OCI-LY1 (cell line): ENCODE data around the gene P2RY6.

Experiments used
- H2AFZ ChIP-seq: fragments of 200-600 bp; sonication (generic), shearing (Covaris generic); 2 replicates; pipeline ENCODE4 v1.6.0; 2014; ENCODE audit warnings: antibody characterized with exemption, mild to moderate bottlenecking, low read length
- H3F3A ChIP-seq: fragments of 200-600 bp; sonication (generic), shearing (Covaris generic); 2 replicates; pipeline ENCODE4 v1.6.0; 2014; ENCODE audit warnings: mild to moderate bottlenecking, antibody characterized with exemption, low read length, moderate library complexity; ENCODE audit not compliant: insufficient read depth
- H3K27ac ChIP-seq: fragments of 200-600 bp; sonication (generic); 2 replicates; pipeline ENCODE4 v1.5.1; 2014; ENCODE audit warnings: low read length, mixed run types, mild to moderate bottlenecking, low read depth; ENCODE audit not compliant: poor library complexity, severe bottlenecking
- H3K27me3 ChIP-seq: fragments of 200-600 bp; sonication (generic); 2 replicates; pipeline ENCODE4 v1.6.0; 2014; ENCODE audit warnings: antibody characterized with exemption, mild to moderate bottlenecking, low read length, moderate library complexity; ENCODE audit not compliant: insufficient read depth
- H3K36me3 ChIP-seq: fragments of 200-600 bp; sonication (generic); 2 replicates; pipeline ENCODE4 v1.6.1; 2014; ENCODE audit warnings: mild to moderate bottlenecking, antibody characterized with exemption, low read length, moderate library complexity, mixed read lengths; ENCODE audit not compliant: insufficient read depth
- H3K4me1 ChIP-seq: fragments of 200-600 bp; sonication (generic); 2 replicates; pipeline ENCODE4 v1.5.1; 2014; ENCODE audit warnings: mild to moderate bottlenecking, low read length, moderate library complexity; ENCODE audit not compliant: insufficient read depth, severe bottlenecking
- H3K4me2 ChIP-seq: fragments of 200-600 bp; sonication (generic), shearing (Covaris generic); 2 replicates; pipeline ENCODE4 v1.6.1; 2014; ENCODE audit warnings: low read length
- H3K4me3 ChIP-seq: fragments of 200-600 bp; sonication (generic); 2 replicates; pipeline ENCODE4 v1.5.1; 2014; ENCODE audit warnings: low read length, low read depth, mild to moderate bottlenecking, mixed read lengths; ENCODE audit not compliant: poor library complexity, severe bottlenecking
- H3K79me2 ChIP-seq: fragments of 200-600 bp; shearing (Covaris generic); 2 replicates; pipeline ENCODE4 v1.6.1; 2016; ENCODE audit warnings: mixed run types, low read length, mixed read lengths; ENCODE audit not compliant: insufficient read depth
- H3K9ac ChIP-seq: fragments of 200-600 bp; sonication (generic), shearing (Covaris generic); 2 replicates; pipeline ENCODE4 v1.6.1; 2014; ENCODE audit warnings: mild to moderate bottlenecking, low read length, mixed read lengths
- H3K9me2 ChIP-seq: fragments of 200-600 bp; sonication (generic), shearing (Covaris generic); 2 replicates; pipeline ENCODE4 v1.6.1; 2014; ENCODE audit warnings: low read depth, mild to moderate bottlenecking, low read length, mixed read lengths
- H3K9me3 ChIP-seq: fragments of 200-600 bp; shearing (Covaris generic); 2 replicates; pipeline ENCODE4 v1.6.1; 2014; ENCODE audit warnings: low read length, mixed read lengths
- H4K20me1 ChIP-seq: fragments of 200-600 bp; sonication (generic), shearing (Covaris generic); 2 replicates; pipeline ENCODE4 v1.6.0; 2016; ENCODE audit warnings: mild to moderate bottlenecking, low read length; ENCODE audit not compliant: insufficient read depth
- EZH2 ChIP-seq: fragments of 200-600 bp; sonication (generic), shearing (Covaris generic); IDR thresholded peaks from 2 replicates; pipeline ENCODE4 v1.8.0; 2017; ENCODE audit warnings: borderline replicate concordance, mixed run types, mild to moderate bottlenecking, antibody characterized with exemption, low read length, moderate library complexity, mixed read lengths
- TF ChIP-seq, protein P1 (sequence below): fragments of 200-600 bp; sonication (generic), shearing (Covaris generic); IDR thresholded peaks from 2 replicates; pipeline ENCODE4 v1.5.1; 2017; ENCODE audit warnings: mild to moderate bottlenecking, antibody characterized with exemption, low read length, moderate library complexity, mixed read lengths

Gene P2RY6

DNA sequence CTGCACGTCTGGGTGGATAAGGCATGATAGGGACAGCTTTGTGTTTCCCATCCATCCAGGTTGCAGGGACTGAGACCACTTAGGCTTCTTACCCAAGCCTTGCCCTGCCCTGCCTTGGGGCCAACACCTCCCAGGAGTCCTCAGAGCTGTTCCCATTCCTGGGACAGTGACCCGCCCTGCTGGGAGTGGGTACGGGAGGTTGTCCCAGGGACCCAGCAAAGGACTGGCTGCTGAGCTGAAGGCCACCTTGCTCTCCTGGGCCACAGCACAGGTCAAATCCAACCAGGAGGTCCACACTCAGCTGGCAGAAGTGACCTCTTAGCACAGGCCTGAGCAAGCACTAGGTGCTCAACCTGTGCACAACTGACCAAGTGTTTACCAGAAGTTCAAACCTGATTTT lies 19.1 kb downstream of the P2RY6 start:
- no peak overlapping the region for H3K9ac ChIP-seq
- no peak overlapping the region for H3K4me2 ChIP-seq
- H2AFZ ChIP-seq, result no peak overlapping the region
- H3K4me3 ChIP-seq, result no peak overlapping the region
- H3K4me1 ChIP-seq, result peaks cover 4% of the 10 kb centered on the region
- H3K79me2 ChIP-seq, result no peaks in the 10 kb centered on the region
- no peaks in the 10 kb centered on the region for H3F3A ChIP-seq
- no peaks in the 10 kb centered on the region for H3K36me3 ChIP-seq
- no peaks in the 10 kb centered on the region for H3K9me2 ChIP-seq
- H3K27me3 ChIP-seq, result 0 out of 2 replicates have a peak, but pooled peaks cover 4% of the 10 kb centered on the region
- TF ChIP-seq, protein P1, sequence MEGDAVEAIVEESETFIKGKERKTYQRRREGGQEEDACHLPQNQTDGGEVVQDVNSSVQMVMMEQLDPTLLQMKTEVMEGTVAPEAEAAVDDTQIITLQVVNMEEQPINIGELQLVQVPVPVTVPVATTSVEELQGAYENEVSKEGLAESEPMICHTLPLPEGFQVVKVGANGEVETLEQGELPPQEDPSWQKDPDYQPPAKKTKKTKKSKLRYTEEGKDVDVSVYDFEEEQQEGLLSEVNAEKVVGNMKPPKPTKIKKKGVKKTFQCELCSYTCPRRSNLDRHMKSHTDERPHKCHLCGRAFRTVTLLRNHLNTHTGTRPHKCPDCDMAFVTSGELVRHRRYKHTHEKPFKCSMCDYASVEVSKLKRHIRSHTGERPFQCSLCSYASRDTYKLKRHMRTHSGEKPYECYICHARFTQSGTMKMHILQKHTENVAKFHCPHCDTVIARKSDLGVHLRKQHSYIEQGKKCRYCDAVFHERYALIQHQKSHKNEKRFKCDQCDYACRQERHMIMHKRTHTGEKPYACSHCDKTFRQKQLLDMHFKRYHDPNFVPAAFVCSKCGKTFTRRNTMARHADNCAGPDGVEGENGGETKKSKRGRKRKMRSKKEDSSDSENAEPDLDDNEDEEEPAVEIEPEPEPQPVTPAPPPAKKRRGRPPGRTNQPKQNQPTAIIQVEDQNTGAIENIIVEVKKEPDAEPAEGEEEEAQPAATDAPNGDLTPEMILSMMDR, result no peak
- TF ChIP-seq EZH2, result no peak
- no peaks in the 10 kb centered on the region for H4K20me1 ChIP-seq
- no peaks in the 10 kb centered on the region for H3K9me3 ChIP-seq
- H3K27ac ChIP-seq, result no peak overlapping the region

DNA sequence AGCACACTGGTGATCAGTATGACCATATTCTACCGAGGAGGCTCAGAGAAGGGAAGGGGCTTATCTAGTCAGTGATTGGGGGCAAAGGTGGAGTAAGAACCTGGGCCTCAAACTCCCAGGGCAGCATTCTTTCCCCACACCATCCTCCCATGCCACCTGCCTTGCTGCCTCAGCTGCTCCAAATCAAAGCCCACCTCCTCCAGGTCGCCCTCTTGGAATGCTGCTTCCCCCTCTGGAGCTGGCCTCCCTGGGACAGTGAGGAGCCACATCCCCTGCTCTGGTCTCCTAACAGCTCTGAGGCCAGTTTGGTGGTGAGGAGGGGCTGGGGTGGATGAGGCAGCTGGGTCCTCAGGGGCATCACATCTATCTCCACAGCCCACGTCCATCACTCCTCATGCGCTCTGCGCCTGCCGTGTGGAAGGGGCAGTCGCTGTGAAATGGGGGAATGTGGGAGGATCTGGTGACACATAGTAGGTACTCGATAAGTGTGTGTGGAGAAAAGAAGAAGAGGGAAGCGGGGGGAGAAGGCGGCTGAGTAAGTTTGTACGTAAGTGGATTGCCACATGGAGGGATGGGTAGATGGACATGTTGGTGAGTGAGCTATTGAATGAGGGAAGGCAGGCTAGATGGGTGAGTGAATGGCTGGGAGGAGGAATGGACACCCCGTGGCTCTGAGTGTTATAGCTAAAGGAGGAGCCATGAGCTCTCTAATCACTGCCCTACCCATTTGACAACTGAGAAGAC lies 19.8 kb downstream of the P2RY6 start:
- Histone ChIP-seq H3K27me3 (0 out of 2 replicates have a peak, but pooled peaks cover 7% of the 10 kb centered on the region), H3K4me2 (no peak overlapping the region), H3K27ac (no peak overlapping the region), H3K9ac (no peak overlapping the region), H3K79me2 (no peaks in the 10 kb centered on the region), H3K9me3 (no peaks in the 10 kb centered on the region), H4K20me1 (no peaks in the 10 kb centered on the region), H2AFZ (no peak overlapping the region), H3K4me1 (peaks cover 4% of the 10 kb centered on the region), H3K9me2 (no peaks in the 10 kb centered on the region), H3K36me3 (no peaks in the 10 kb centered on the region), H3F3A (no peaks in the 10 kb centered on the region), H3K4me3 (no peak overlapping the region)
- TF ChIP-seq EZH2, result no peak
- TF ChIP-seq, protein P1, result no peak

DNA sequence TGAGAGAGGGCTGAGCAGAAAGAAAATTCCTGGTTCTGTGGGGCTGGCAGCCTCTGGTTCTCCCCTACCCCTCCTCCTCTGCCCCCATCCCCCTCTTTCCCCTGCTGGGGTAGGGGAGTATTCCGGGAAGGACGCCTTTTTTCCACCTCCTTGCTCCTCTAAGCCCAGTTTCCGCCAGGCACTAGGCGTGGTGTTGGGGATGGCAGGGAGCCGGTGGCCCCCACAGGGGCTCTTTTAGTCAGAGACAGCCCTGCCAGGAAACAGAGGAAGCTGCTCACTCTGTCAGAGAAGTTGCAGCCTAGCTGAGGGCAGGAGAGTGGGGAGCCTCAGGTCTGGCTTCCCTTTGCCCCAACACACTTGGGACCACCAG lies 20.4 kb downstream of the P2RY6 start:
- H3K27me3 ChIP-seq, result 0 out of 2 replicates have a peak, but pooled peaks cover 7% of the 10 kb centered on the region
- no peaks in the 10 kb centered on the region for H3K9me3 ChIP-seq
- H3K4me1 ChIP-seq, result peaks cover 4% of the 10 kb centered on the region
- TF ChIP-seq, protein P1, result no peak
- no peak for TF ChIP-seq EZH2
- H4K20me1 ChIP-seq, result no peaks in the 10 kb centered on the region
- H3K4me3 ChIP-seq, result no peak overlapping the region
- H2AFZ ChIP-seq, result no peak overlapping the region
- no peaks in the 10 kb centered on the region for H3K79me2 ChIP-seq
- no peaks in the 10 kb centered on the region for H3F3A ChIP-seq
- H3K9ac ChIP-seq, result no peak overlapping the region
- H3K36me3 ChIP-seq, result no peaks in the 10 kb centered on the region
- H3K27ac ChIP-seq, result no peak overlapping the region
- H3K4me2 ChIP-seq, result no peak overlapping the region
- H3K9me2 ChIP-seq, result no peaks in the 10 kb centered on the region
